SK-N-SH (cell line): Measurements from ENCODE around the gene CHCHD3.

Experiments used
- ELF1 ChIP-seq: IDR thresholded peaks from 2 replicates; pipeline ENCODE4 v1.4.0; 2012
- EP300 ChIP-seq, 2 experiments: IDR thresholded peaks; 2 replicates each; pipeline versions ENCODE4 v1.4.0 to v1.6.1; 2012; ENCODE audit warnings: borderline replicate concordance in 1 of 2, low read depth in 1 of 2, low read length in 1 of 2
- MXI1 ChIP-seq: IDR thresholded peaks from 2 replicates; pipeline ENCODE4 v1.6.1; 2012; ENCODE audit warnings: mild to moderate bottlenecking, low read depth, low read length, improper control_type of control experiment
- POLR2AphosphoS5 ChIP-seq: IDR thresholded peaks from 2 replicates; pipeline ENCODE4 v1.6.1; 2012; ENCODE audit warnings: low read depth, low read length
- RCOR1 ChIP-seq: fragments of 150-350 bp; IDR thresholded peaks from 2 replicates; pipeline ENCODE4 v1.6.1; 2017; ENCODE audit warnings: antibody characterized with exemption, low read length
- RFX5 ChIP-seq: IDR thresholded peaks from 2 replicates; pipeline ENCODE4 v1.6.1; 2012; ENCODE audit warnings: mild to moderate bottlenecking, improper control_type of control experiment, low read length
- RXRA ChIP-seq: IDR thresholded peaks from 2 replicates; pipeline ENCODE4 v1.4.0; 2012; ENCODE audit warnings: low read depth, mild to moderate bottlenecking, borderline replicate concordance
- YY1 ChIP-seq: IDR thresholded peaks from 2 replicates; pipeline ENCODE4 v1.4.0; 2012; ENCODE audit warnings: low read depth, mild to moderate bottlenecking
- TF ChIP-seq, protein P1 (sequence below): fragments of 200-600 bp; sonication (generic); IDR thresholded peaks from 2 replicates; pipeline ENCODE4 v1.6.1; 2017; ENCODE audit warnings: antibody characterized with exemption, mild to moderate bottlenecking, moderate library complexity
- TF ChIP-seq, protein P2 (sequence below): fragments of 150-350 bp; IDR thresholded peaks from 2 replicates; pipeline ENCODE4 v1.6.1; 2017; ENCODE audit warnings: antibody characterized with exemption, low read length, low read depth, borderline replicate concordance

DNA sequence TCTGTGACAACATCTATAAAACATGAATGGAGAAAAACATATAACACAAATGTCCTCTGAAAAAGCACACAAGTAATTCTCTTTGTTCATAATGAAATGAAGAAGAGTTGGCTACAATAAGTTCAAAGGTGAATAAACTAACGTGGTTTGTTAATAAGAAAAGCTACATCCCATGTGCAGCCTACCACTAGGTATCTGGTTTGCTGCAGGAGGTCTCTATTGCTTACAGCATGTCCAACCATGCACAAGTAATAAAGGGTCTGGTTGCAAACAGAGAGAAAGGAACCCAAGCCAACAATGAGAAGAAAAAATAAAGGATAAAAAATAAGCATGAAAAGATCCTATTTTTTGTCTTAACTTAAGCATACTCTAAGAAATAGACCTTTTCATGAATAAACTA is 139.2 kb downstream of the CHCHD3 start:
- TF ChIP-seq RCOR1 (no peak), POLR2AphosphoS5 (no peak), RFX5 (no peak), YY1 (no peak), RXRA (no peak), ELF1 (no peak), MXI1 (no peak), EP300 (IDR thresholded peaks at IDR 0.05; ENCODE audit: borderline replicate concordance in 1 of 2, low read depth in 1 of 2, low read length in 1 of 2) (no peak)
- TF ChIP-seq, protein P1, sequence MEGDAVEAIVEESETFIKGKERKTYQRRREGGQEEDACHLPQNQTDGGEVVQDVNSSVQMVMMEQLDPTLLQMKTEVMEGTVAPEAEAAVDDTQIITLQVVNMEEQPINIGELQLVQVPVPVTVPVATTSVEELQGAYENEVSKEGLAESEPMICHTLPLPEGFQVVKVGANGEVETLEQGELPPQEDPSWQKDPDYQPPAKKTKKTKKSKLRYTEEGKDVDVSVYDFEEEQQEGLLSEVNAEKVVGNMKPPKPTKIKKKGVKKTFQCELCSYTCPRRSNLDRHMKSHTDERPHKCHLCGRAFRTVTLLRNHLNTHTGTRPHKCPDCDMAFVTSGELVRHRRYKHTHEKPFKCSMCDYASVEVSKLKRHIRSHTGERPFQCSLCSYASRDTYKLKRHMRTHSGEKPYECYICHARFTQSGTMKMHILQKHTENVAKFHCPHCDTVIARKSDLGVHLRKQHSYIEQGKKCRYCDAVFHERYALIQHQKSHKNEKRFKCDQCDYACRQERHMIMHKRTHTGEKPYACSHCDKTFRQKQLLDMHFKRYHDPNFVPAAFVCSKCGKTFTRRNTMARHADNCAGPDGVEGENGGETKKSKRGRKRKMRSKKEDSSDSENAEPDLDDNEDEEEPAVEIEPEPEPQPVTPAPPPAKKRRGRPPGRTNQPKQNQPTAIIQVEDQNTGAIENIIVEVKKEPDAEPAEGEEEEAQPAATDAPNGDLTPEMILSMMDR: no peak
- TF ChIP-seq, protein P2, sequence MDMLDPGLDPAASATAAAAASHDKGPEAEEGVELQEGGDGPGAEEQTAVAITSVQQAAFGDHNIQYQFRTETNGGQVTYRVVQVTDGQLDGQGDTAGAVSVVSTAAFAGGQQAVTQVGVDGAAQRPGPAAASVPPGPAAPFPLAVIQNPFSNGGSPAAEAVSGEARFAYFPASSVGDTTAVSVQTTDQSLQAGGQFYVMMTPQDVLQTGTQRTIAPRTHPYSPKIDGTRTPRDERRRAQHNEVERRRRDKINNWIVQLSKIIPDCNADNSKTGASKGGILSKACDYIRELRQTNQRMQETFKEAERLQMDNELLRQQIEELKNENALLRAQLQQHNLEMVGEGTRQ: no peak
